Body of pancreas (tissue), 4 donors: ENCODE measurements around the gene ANKRD30BL.
"Not testable (repeated sequence)": the region's sequence is repeated elsewhere in the genome, so short reads cannot be mapped to it uniquely, and the experiment has no call there.

Experiments used
- CTCF ChIP-seq, 7 experiments: fragments of 450-650 bp in 4 of 7; fragments of 200-600 bp in 3 of 7; sonication (generic) in 3 of 7; IDR thresholded peaks; one replicate each; pipeline ENCODE4 v1.5.1; 2016 to 2019; ENCODE audit warnings: antibody characterized with exemption in 7 of 7
- POLR2A ChIP-seq, 3 donors: fragments of 450-650 bp; IDR thresholded peaks; one replicate each; pipeline ENCODE4 v1.6.1; 2016; ENCODE audit warnings: antibody characterized with exemption in 3 of 3, mild to moderate bottlenecking in 2 of 3

- TF ChIP-seq CTCF, POLR2A (IDR thresholded peaks at IDR 0.05): not testable (repeated sequence)
Measured at GRCh38 chr2:132161161-132162124, at the start of gene ANKRD30BL.
